GM18868 (cell line): ENCODE data around the gene LHFPL2.

ENCODE experiments used
- ATAC-seq: cut with Tn5 transposase; IDR thresholded peaks from one replicate; pipeline ENCODE4 v1.9.1; 2021; ENCODE audit warnings: mild to moderate bottlenecking, moderate library complexity; ENCODE audit not compliant: unreplicated experiment

The LHFPL2 gene

DNA sequence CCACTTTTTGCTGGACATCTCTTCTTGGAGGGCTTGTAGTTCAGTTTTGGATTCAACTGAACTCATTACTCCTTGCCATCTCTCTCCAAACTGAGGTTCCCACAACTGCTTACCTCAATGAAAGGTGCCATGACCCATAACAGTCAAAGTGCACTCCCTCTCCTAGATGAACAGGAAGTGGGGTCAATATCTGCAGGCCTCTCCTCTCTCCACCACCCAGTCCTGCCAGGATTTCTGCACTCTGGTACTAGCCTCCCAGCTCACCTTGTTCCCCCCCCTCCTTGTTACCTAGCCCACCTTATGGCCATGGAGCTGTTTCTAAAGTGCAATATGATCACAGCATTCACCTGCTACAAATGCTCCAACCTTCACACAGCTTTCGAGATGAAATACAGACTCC, 5.9 kb downstream of the LHFPL2 start:
- no peak for ATAC-seq

DNA sequence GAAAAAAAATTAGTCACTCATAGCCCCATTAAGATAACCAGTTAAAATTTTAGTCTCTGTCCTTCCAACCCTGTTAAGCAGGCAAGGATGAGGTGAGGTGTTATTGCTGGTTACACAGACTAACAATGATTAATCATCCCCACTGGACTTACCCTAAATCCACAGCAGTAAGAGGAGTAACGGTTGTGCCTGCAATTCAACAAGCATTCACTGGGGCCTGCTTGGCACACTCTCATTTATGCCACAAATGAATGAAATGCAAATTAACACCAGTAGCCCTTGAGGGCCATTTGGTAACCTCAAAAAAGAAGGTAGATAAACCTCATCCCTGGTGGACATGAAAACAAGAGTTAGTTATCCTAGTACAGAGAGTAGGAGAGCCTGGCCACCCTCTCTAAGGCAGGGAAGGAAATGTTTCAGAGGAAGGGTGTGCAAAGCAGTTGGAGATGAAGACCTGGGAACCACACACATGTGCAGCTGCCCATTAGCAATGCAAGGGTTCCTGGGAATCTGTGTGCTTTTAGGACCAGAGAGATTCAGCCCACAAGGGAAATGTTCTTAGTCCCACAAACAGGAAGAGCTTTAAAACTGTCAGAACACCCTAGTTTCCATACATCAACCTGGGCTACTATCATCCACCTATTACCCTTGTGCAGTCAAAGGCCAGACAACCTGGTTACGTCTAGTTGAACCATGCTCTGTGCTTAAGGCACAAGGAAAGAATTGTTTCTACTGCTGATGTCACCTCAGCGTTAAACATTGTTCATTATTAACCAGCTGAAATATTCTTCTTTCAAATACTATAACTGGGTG, 7.7 kb downstream of the LHFPL2 start:
- ATAC-seq, result peak; percentile 51

DNA sequence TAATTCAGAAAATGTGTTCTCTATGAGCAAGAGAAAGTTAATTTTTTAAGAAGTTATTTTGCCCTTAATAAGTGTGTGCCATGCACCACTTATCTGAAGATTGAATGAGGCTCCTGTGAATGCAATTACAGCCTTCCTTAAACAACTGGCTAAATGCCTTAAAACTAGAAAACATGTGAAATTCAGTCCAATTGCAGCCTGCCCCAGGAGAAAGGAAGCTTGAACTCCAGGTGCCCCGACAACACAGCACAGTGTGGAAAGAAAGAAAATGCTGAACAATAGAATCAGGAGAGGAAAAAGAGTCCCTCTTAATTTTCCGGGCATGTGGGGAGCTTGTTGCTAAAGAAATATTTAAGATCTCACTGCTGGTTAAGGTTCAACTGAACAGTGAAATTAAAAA, 8.8 kb downstream of the LHFPL2 start:
- no peak for ATAC-seq

DNA sequence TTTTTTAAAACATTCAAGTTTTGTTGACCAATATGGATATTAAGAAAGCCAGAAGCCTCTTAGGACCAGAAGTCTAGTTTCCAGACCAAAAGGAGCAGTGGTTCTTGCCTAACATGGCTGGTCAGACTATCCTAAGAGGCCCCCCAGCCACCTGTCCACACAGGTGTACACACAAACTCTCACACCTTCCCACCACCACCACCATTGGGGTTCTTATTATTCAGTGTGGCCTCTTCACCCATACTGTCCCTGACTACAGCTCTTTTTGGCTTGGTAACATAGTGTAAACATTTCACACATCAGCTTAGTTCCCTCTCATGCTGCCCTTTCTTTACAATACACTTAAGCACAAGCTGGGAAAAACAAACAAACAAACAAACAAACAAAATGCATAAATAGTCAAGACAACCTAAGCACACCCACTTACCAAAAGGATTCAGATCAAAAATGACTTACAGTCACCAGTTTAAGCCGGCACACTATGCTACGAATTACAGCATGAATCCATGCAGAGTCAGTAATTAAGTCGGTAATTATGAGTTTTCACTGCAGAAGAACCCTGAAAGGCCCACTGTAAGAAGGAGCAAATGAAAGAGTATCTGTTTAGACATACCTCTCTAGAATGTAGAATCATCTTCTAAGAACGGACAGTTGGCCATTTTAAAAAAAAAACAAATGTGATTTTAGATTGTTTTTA, 9.5 kb downstream of the LHFPL2 start:
- ATAC-seq, result no peak

DNA sequence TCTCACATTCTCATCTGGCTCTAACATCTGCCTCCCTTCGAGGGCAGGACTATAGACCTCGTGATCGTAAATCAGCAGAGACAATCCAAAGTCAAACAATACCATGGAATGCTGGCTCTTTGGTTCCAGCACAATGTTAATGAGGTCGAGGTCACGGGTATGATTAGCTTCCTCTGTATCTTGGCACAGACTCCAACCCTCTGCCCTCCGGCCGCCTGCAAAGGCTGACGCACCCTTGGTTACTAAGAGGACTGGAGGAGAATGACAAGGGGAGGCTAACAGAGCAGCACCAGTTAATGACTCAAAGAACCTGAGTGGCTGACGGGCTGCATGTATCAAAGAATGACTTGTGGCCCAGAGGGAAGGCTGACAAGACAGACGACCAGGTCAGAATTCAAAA, 10.1 kb downstream of the LHFPL2 start:
- no peak for ATAC-seq

DNA sequence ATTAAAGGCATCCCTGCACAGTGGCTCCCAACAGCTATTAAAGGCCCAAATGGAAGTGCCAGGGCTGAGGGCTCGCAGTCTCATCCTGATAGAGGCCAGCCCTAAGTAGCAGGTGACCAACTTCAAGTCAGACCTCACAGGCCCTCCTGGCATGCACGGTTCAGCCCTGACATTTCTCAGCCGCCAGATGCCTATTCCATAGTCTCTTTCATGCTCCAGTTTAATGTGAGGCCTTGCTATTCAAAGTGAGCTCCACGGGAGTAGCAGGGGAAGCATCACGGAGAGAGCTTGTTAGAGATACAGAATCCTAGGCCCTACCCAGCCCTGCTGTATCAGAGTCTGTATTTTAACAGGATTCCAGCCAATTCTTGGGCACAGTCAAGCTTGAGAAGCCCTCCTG, 11.1 kb downstream of the LHFPL2 start:
- no peak for ATAC-seq

DNA sequence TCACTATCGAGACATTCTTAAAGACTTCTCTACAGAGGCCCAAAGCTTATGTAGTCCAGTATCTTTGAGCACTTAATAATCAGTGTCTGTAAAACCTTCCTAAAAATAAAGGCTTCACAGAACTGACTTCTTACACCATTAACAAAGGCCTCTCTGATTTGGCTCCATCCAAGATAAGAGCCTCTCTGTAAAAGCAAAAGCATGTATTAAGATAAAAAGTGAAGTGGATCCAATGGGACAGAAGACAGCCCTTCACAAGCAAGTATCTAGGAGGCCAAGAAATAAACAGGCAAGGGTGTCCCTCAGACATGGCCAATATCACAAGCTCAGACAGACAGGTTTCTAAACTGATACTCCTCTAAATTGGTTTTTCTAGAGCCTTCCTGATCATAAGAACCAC, 11.9 kb downstream of the LHFPL2 start:
- ATAC-seq, result no peak

DNA sequence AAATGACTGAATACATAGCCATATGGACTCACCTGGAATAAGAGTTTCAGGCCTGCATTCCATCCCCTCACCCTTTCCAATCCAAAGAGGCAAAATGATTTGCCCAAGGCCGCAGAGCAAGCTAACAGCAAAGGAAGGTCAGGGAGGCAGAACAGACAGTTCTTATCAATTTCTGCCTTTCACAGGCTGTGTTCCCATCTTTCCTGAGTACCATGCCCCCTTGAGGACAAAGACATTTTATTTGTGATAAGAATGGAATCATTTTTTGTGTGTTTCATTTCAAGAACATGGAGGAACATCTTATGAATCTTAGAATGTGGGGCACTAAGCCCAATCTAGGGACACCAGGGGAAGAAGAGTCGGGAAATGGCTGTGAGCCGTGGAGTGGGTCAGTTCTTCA, 13.9 kb downstream of the LHFPL2 start:
- no peak for ATAC-seq

DNA sequence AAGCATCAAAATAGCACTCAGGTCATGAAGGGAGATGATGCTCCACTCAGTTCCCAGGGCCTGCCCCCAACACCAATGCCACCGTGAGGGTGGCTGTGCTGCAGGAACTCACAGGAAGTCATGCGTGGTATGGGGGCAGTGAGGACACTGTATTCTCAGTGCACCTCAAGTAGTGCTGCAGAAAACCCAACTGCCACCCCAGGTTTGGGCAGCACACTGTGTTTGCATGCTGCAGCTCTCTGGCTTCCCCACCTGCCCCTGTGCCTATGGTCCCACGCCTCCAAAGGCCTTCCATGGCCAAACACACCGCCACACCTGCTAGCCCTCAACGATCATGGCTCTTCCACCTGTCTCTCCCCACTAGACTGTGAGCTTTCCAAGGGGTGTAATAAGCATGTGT, 14.3 kb downstream of the LHFPL2 start:
- no peak for ATAC-seq

DNA sequence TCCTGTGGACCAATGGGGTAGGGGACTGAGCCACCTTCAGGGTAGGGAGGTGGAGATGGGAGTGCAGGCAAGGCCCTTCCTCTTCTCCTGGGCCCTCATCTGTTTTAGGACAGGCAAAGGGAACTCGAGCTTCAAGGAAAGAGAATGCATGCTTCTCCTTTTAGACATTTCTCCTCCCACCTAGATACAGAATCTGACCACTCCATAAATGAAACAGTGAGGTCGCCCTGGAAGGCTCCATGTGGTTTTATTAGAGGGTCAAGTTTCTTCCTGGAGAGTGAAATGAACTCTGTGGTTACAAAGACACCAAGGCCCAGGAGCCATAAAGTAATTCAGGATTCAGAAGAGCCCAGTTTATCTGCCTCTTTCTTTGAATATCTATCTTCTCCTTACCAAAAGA, 14.9 kb downstream of the LHFPL2 start:
- ATAC-seq, result no peak

DNA sequence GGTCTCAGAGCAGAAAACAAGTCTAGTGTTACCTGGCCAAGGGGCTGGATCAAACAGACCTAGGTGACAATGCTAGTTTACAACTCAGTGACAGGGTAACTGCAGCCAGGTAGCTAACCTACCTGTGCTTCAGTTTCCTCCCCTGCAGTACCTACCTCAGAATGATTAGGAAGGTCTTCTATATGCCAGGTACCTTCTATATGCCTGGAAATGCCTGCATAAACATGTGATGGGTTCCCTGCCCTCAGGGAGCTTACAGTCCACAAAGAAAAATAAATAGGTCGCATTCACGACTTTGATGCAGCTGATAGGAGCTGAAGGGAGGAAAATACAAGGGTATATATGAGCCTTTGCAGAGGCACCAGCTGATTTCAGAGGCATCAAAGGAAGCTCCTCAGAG, 16.1 kb downstream of the LHFPL2 start:
- ATAC-seq, result no peak

DNA sequence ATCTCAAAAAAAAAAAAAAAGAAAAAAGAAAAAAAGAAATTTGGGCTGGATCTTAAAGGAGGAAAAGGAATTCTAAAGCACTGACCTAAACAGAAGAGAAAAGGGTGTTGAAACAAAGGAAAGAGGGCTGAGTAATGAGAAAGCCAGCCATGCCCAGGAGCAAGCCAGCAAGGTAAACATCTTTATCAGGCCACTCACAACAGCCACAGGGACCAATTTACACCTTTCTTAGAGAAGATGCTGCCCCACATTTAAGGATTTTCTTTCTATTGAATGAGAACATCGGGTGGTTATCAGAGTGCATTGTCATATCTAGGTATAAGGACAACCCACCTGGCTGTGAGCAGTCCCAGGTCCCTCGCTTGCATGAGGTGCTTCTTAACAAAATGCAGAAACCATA, 16.6 kb downstream of the LHFPL2 start:
- no peak for ATAC-seq

DNA sequence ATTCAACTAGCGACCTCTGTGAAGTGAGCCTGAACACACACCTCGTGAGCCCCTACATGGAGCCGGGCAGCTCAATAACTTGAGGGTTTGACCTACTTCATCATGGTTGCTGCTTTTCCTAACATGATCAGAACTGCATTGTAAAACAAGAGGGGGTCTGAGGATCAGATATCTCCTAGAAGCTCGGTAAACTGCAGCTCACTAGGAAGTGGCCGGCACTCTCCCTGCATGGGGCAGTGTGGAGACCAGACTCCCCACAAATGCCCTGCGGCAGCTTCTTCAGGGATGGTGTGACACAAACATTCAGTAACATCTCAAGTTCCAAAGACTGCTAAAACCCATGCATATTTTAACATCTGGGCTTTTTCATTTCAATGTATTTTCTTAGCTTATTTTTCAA, 18.5 kb downstream of the LHFPL2 start:
- no peak for ATAC-seq

DNA sequence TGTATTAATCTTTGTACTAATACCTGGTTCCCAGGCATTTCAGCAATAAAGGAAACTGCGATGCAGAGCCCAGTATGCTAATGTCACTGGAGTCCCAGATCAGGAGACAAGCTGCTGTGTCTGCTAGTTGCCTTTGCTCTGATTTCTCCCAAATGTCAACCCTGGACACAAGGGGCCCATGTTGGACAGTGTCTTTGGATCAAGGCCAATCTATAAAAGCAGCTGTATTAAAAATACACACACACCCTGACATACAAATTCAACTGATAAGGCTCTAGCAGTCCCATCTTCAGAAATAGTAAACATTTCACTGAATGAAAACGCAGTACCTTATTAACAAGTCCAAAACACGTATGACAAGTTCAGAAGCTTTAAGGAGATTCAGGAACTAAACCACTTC, 18.9 kb downstream of the LHFPL2 start:
- ATAC-seq, result no peak

DNA sequence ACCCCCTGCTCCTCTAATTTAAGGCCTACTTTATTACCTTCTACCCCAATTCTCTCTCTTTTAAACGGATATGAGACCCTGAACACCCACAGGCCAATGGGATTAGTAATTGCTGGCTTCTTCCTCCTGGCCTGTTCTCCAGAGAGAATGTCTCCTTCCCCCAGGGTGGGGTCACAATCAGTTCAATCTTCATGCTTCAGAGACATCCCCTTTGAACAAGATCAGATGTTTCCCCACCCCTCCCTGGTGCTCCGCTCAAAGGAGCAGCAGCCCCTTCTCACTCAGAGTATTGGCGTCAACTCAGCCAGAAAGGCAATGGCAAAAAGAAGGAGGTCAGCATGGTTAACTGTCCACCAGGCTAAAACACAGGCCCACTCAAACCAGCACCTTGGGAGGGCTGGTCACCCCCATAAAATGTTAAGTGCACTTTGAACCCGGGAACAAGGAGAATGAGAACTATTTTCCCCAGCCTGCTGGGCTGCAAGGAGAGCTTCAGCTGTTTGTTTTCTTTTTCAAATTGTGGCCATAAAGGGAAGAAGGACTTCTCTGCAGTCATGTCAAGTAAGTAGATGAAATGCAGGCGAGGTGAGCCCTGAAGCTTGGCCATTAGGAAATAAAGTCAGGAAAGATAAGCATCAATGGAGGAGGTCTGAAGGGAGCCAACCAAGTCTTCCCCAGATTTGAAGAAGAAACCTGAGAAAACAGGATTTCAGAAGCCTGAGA, 20.1 kb downstream of the LHFPL2 start:
- no peak for ATAC-seq

DNA sequence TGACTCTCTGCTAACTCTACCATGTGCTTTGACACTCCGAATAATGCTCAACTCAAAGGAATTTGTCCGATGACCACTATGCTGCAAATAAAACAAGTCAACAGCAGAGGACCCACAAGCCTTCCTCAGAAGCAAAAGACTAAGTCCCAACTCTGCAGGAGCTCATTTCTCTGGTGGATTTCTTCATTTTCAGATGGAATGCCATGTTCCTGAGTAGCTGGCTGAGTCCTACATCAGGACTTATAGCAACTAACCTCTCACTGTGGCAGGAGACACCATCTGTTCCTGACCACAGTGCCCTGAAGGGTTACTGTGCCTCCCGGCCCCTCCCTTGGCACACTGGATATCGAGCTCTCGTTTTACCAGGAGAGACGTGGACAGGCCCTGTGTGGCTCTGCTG, 20.8 kb downstream of the LHFPL2 start:
- no peak for ATAC-seq

DNA sequence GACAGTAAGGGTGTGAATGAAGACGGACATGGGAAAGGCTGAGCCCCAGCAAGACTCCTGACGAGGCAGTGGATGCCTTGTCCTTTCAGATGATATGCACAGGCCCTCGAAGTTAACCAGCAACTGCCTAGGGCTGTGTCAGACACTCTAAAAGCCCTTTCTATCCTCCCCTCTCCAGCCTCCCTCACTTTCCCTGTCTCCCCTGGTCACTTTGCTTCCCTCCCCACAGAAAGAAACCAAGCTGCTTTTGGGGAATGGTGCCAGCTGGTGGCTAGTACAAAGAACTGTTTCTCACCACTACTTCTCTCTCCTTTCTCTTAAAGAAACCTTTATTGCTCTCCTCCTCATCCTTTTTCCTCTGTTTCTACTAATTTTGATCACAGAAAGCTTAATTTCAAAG, 21.4 kb downstream of the LHFPL2 start:
- no peak for ATAC-seq

DNA sequence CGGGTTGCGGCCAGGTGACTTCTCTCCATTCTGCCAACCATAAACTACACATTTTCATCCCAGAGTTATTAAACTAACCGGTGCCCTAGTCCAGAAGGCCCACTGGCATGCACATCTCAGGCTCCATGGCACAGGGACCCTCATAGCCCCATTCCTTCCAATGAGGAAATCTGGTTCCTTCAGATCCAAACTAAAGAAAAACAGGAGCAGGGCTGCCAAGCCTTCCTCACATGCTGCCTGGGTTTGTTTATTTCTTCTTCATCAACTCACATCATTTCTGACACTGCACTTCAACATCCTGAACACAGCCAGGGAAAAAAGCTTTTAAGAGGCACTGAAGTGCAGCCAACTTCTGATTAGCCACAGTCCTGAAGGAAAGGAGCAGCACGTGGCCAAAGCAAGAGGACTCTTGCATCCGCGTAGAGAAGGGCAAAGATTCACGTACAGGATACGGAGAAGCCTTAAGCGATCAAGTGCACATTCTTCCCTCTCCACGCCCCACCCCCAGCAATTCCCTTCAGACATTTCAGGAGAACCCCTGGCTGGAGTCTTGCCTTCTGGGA, 22.5 kb downstream of the LHFPL2 start:
- no peak for ATAC-seq

DNA sequence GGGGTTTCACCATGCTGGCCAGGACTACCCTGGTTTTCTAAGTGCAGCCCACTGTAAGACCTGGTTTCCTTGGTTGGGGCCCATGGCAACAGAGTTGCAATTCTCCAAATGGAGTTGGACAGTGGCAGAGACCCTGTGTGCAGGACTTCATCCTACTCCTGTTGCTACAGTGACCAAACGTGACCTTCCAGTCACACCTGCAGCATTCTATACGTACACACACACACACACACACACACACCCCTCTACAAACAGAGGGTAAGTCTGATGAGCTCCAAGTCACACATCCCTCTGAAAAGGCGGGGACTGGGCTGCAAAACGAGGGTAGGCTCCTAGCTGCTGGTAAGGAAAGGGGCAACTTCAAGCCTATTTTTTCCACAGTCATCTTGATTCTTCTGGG, 23.6 kb downstream of the LHFPL2 start:
- no peak for ATAC-seq

DNA sequence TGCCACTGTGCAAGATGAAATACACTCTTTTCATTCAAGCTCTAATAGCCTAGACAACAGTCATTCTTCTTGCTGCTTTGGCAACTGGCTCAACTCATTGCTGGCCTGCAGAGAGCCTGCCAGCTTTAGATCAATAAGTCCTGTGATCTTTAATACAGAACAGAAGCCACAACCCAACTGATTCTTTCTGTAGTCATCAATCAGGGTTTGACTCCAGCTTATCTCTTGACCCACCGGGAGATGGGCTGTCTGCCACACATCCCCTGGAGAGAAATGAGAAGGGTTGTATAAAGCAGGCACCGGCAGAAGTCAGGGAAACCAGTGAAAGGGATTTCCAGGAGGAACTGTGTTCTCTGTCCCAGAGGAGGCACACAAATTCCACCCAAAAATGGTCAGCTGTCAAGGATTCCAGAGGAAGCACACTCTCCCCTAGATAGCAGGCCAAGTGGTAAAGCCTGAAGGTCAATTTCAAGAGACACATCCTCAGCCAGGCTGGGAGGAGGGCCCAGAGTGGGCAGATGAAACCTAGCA, 24.5 kb downstream of the LHFPL2 start:
- no peak for ATAC-seq

DNA sequence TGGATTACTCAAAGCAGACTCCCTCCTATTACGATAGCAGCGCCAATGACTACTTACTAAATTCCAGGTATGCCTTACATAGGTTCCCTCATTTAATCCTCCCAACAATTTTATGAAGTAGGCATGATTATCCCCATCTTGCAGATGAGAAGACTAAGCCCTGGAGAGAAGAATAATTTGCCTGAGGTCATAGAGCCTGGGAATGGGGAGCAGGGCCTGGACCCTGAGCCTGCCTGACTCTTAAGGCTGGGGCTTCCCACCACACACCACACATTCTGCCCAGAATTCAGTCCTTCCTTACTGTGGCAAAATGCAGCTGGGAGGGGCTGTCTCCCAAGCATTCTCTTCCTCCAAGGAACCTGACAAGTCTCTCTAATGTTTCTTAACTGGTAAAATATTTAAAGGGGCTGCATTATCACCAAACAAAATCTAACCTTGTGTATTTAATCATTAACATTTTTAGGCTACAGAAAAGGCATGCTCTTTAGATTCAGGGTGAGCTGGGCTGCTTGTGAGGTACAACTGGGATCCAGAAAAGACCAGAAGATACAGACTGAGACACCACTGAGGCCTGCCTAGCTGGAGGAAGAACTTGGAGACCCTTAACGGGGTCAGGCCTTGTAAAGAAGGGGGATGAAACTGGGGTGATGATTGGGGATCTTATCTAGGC, 26.1 kb downstream of the LHFPL2 start:
- no peak for ATAC-seq
